Measurements from ENCODE around the gene ITSN1.
"Not testable (repeated sequence)": the region's sequence is repeated elsewhere in the genome, so short reads cannot be mapped to it uniquely, and the experiment has no call there.

The ITSN1 gene

GRCh38 chr21:33642027-33642895, at the start of gene ITSN1:
TSS of gene ITSN1 (plus strand) at chr21:33642501. CDS start at chr21:33718829, 76,328 bp downstream.
- DNase-seq (ENCODE audit: low spot score) = peak; percentile 98

GRCh38 chr21:33598051-33598450, 44.2 kb upstream of the ITSN1 start:
- no peak for DNase-seq (ENCODE audit: low spot score)

GRCh38 chr21:33608559-33608958, 33.7 kb upstream of the ITSN1 start:
- DNase-seq (ENCODE audit: low spot score) = no peak

- DNase-seq (ENCODE audit: low spot score) = no peak
These were observed 31.1 kb upstream of the ITSN1 start for GRCh38 chr21:33611006-33611744.

- not testable (repeated sequence) for DNase-seq (ENCODE audit: low spot score)
These were observed 24.7 kb upstream of the ITSN1 start for GRCh38 chr21:33617565-33617964.

GRCh38 chr21:33618407-33618806, 23.9 kb upstream of the ITSN1 start:
- DNase-seq (ENCODE audit: low spot score) = no peak

- DNase-seq (ENCODE audit: low spot score) = no peak
These were observed 22.6 kb upstream of the ITSN1 start for GRCh38 chr21:33619726-33620125.

- DNase-seq (ENCODE audit: low spot score) = no peak
These were observed 20.0 kb upstream of the ITSN1 start for GRCh38 chr21:33622253-33622652.

GRCh38 chr21:33626151-33626550, 16.1 kb upstream of the ITSN1 start:
- not testable (repeated sequence) for DNase-seq (ENCODE audit: low spot score)

GRCh38 chr21:33634254-33634653, 8.0 kb upstream of the ITSN1 start:
- DNase-seq (ENCODE audit: low spot score) = no peak

GRCh38 chr21:33640697-33641351, 1.5 kb upstream of the ITSN1 start:
- no peak for DNase-seq (ENCODE audit: low spot score)

- DNase-seq (ENCODE audit: low spot score) = peak; percentile 100
These were observed 812 bp upstream of the ITSN1 start, which contains the start of gene CRYZL1 for GRCh38 chr21:33641352-33642026. TSS of gene CRYZL1 (minus strand) at chr21:33641741. CDS start at chr21:33631551, 10,190 bp downstream.

- no peak for DNase-seq (ENCODE audit: low spot score)
These were observed 776 bp downstream of the ITSN1 start for GRCh38 chr21:33642896-33643657.

GRCh38 chr21:33643658-33644311, 1.5 kb downstream of the ITSN1 start:
- DNase-seq (ENCODE audit: low spot score) = no peak

GRCh38 chr21:33644383-33645074, 2.2 kb downstream of the ITSN1 start:
- no peak for DNase-seq (ENCODE audit: low spot score)

GRCh38 chr21:33645730-33646129, 3.4 kb downstream of the ITSN1 start:
- no peak for DNase-seq (ENCODE audit: low spot score)

GRCh38 chr21:33647587-33647986, 5.3 kb downstream of the ITSN1 start:
- no peak for DNase-seq (ENCODE audit: low spot score)

- no peak for DNase-seq (ENCODE audit: low spot score)
These were observed 6.3 kb downstream of the ITSN1 start for GRCh38 chr21:33648555-33648954.

- no peak for DNase-seq (ENCODE audit: low spot score)
These were observed 7.9 kb downstream of the ITSN1 start for GRCh38 chr21:33650230-33650629.

GRCh38 chr21:33650929-33651509, 8.7 kb downstream of the ITSN1 start:
- DNase-seq (ENCODE audit: low spot score) = no peak
